B cell (primary cell): ENCODE data around the gene PLA2G6.

Experiments
- CTCF ChIP-seq: fragments of 200-600 bp; IDR thresholded peaks from one replicate; pipeline ENCODE4 v1.8.0; 2022; ENCODE audit warnings: antibody characterized with exemption, mild to moderate bottlenecking
- EZH2 ChIP-seq: IDR thresholded peaks from 2 replicates; pipeline ENCODE4 v1.6.1; 2012; ENCODE audit warnings: borderline replicate concordance, low read depth, mild to moderate bottlenecking, moderate library complexity, low read length; ENCODE audit not compliant: insufficient read depth, poor library complexity, severe bottlenecking

GRCh38 chr22:38072322-38073149 is 109.1 kb downstream of the PLA2G6 start:
- TF ChIP-seq EZH2 (no peak), CTCF (no peak)
